Endothelial cell of umbilical vein (primary cell): Measurements from ENCODE around the gene ATP9B. TPM values are rescaled to one million over a fixed set of nuclear protein-coding genes. Genes with fewer than 3 reads are reported as not detected.

Experiments used
- BruUV-seq: library from RNA; stranded (reverse); fragments of 400-500 nt; replicated peaks from 2 replicates; lab custom pipeline; 2021; lab: Mats Ljungman, UMichigan
- CTCF ChIA-PET: fragments of 300-600, 350-600 bp; sonication (Branson Sonifier 250); formaldehyde crosslinking; loops from one replicate; lab custom pipeline; 2021; ENCODE audit warnings: antibody characterized with exemption, inconsistent platforms; lab: Charles Lee
- POLR2A ChIA-PET: fragments of 300-600, 350-600 bp; sonication (Branson Sonifier 250); formaldehyde crosslinking; loops from one replicate; lab custom pipeline; 2021; ENCODE audit warnings: antibody characterized with exemption, inconsistent platforms; lab: Charles Lee
- DNase-seq: peaks from one replicate; pipeline ENCODE4 v3.0.0-alpha.2; 2011; ENCODE audit warnings: low read depth, low spot score
- FAIRE-seq: peaks from 2 replicates; lab custom pipeline; 2011; peaks lifted over from hg19 to GRCh38; lab: Jason Lieb, UNC
- H2AFZ ChIP-seq: 2 replicates; pipeline ENCODE4 v1.6.0; 2012; ENCODE audit warnings: low read depth, low read length, control low read depth, inconsistent platforms
- H3K27ac ChIP-seq: 2 replicates; pipeline ENCODE4 v1.5.1; 2011; ENCODE audit warnings: low read depth, mild to moderate bottlenecking, control low read depth, low read length, moderate library complexity; ENCODE audit not compliant: insufficient read depth
- H3K27me3 ChIP-seq, 2 experiments: 2 replicates each; pipeline versions ENCODE4 v1.6.0 to v1.6.1; 2011; ENCODE audit warnings: low read length in 2 of 2, mixed read lengths in 1 of 2; ENCODE audit not compliant: control insufficient read depth in 2 of 2, insufficient read depth in 2 of 2
- H3K36me3 ChIP-seq, 2 experiments: 2 replicates in 1 of 2; 3 replicates in 1 of 2; pipeline ENCODE4 v1.5.1; 2011; ENCODE audit warnings: low read length in 2 of 2, mild to moderate bottlenecking in 1 of 2, moderate library complexity in 1 of 2; ENCODE audit not compliant: control insufficient read depth in 2 of 2, insufficient read depth in 2 of 2; ENCODE audit errors: extremely low read depth in 1 of 2
- H3K4me1 ChIP-seq: 3 replicates; pipeline ENCODE4 v1.5.1; 2011; ENCODE audit warnings: mild to moderate bottlenecking, low read length; ENCODE audit not compliant: control insufficient read depth, insufficient read depth; ENCODE audit errors: extremely low read depth
- H3K4me2 ChIP-seq: 2 replicates; pipeline ENCODE4 v1.6.1; 2011; ENCODE audit warnings: low read length, control low read depth, mixed read lengths; ENCODE audit not compliant: insufficient read depth
- H3K4me3 ChIP-seq, 3 experiments: fragments of 200-600 bp in 1 of 3; sonication (generic), shearing (Covaris generic) in 1 of 3; replicated peaks in 1 of 3; 2 replicates each; pipeline ENCODE4 v1.5.1; 2011 to 2016; ENCODE audit warnings: control low read depth in 3 of 3, low read length in 3 of 3, mild to moderate bottlenecking in 2 of 3, inconsistent platforms in 1 of 3, low read depth in 1 of 3, moderate library complexity in 1 of 3; ENCODE audit not compliant: insufficient read depth in 1 of 3
- H3K79me2 ChIP-seq: 2 replicates; pipeline ENCODE4 v1.6.0; 2012; ENCODE audit warnings: low read length, inconsistent platforms; ENCODE audit not compliant: control insufficient read depth, insufficient read depth
- H3K9ac ChIP-seq: replicated peaks from 2 replicates; pipeline ENCODE3; 2011; ENCODE audit warnings: low read length, control low read depth; ENCODE audit not compliant: insufficient read depth; ENCODE audit errors: extremely low read depth
- H3K9me1 ChIP-seq: replicated peaks from 3 replicates; pipeline ENCODE4 v1.6.0; 2011; ENCODE audit warnings: mild to moderate bottlenecking, low read length; ENCODE audit not compliant: control insufficient read depth, insufficient read depth; ENCODE audit errors: extremely low read depth
- H3K9me3 ChIP-seq: replicated peaks from 2 replicates; pipeline ENCODE4 v1.5.1; 2012; ENCODE audit warnings: low read length, inconsistent platforms; ENCODE audit not compliant: control insufficient read depth, insufficient read depth
- H4K20me1 ChIP-seq: replicated peaks from 2 replicates; pipeline ENCODE3; 2011; ENCODE audit warnings: mild to moderate bottlenecking, low read length; ENCODE audit not compliant: control insufficient read depth, insufficient read depth; ENCODE audit errors: extremely low read depth
- CTCF ChIP-seq, 2 donors: IDR thresholded peaks; 1 replicate in 1 of 2; 2 replicates in 1 of 2; pipeline ENCODE4 v1.5.1; 2011; ENCODE audit warnings: low read length in 2 of 2, mild to moderate bottlenecking in 2 of 2, moderate library complexity in 2 of 2, control low read depth in 1 of 2, inconsistent platforms in 1 of 2, low read depth in 1 of 2; ENCODE audit not compliant: insufficient read depth in 1 of 2; ENCODE audit errors: extremely low read depth in 1 of 2
- EZH2 ChIP-seq: IDR thresholded peaks from 2 replicates; pipeline ENCODE4 v1.6.1; 2012; ENCODE audit warnings: borderline replicate concordance, low read depth, mild to moderate bottlenecking, moderate library complexity, low read length, inconsistent platforms; ENCODE audit not compliant: severe bottlenecking
- FOS ChIP-seq: IDR thresholded peaks from 2 replicates; pipeline ENCODE4 v1.6.1; 2011; ENCODE audit warnings: mild to moderate bottlenecking, low read length, moderate library complexity, borderline replicate concordance; ENCODE audit not compliant: insufficient read depth
- GATA2 ChIP-seq: IDR thresholded peaks from 2 replicates; pipeline ENCODE4 v1.7.0; 2011; ENCODE audit warnings: low read depth, mild to moderate bottlenecking, moderate library complexity, mixed read lengths, low read length; ENCODE audit not compliant: insufficient read length, insufficient read depth
- JUN ChIP-seq: IDR thresholded peaks from 2 replicates; pipeline ENCODE4 v1.6.1; 2011; ENCODE audit warnings: borderline replicate concordance, low read depth; ENCODE audit not compliant: insufficient read length, insufficient read depth
- MAX ChIP-seq: IDR thresholded peaks from 2 replicates; pipeline ENCODE4 v1.6.1; 2011; ENCODE audit not compliant: insufficient read depth, insufficient read length
- MYC ChIP-seq: IDR thresholded peaks from one replicate; pipeline ENCODE4 v1.6.1; 2011; ENCODE audit warnings: mild to moderate bottlenecking, low read depth, low read length
- POLR2A ChIP-seq: IDR thresholded peaks from 2 replicates; pipeline ENCODE4 v1.6.1; 2012; ENCODE audit warnings: low read depth, mild to moderate bottlenecking, control low read depth, low read length
- POLR2AphosphoS5 ChIP-seq: IDR thresholded peaks from 2 replicates; pipeline ENCODE4 v1.6.1; 2012; ENCODE audit warnings: low read depth, mild to moderate bottlenecking, control low read depth, low read length, moderate library complexity; ENCODE audit not compliant: insufficient read depth
- dilution Hi-C: fragments of 300-500 bp; cut with MboI; formaldehyde crosslinking; loops from one replicate; pipeline ENCODE4 v1.15.0; 2019; ENCODE audit warnings: low sequenced_read_pairs; ENCODE audit not compliant: extremely low pct_ligation_motif_present
- intact Hi-C: fragments of 100-400 bp; cut with micrococcal nuclease; formaldehyde crosslinking; loops from one replicate; pipeline ENCODE4 v1.10.0; 2022
- polyA plus RNA-seq, 4 experiments: library from polyadenylated mRNA; depleted of rRNA in 3 of 4; stranded (reverse) in 3 of 4; unstranded in 1 of 4; fragments of >200 nt; gene quantifications; 2 replicates each; pipeline versions ENCODE4 v1.2.1 to v1.2.3, GENCODE V29; 2011 to 2012; ENCODE audit warnings: missing spikeins in 1 of 4
- total RNA-seq: library from RNA; stranded (reverse); gene quantifications from 2 replicates; pipeline ENCODE4 v1.2.3, GENCODE V29; 2021

Gene ATP9B
- total and polyA plus RNA-seq, 2 donors (not counting 3 experiments of a cell fraction or from before 2014, with no cell fraction given), result 14.6 to 18.2 TPM

- Histone ChIP-seq H3K4me1 (no peaks in the 10 kb centered on the region), H3K9ac (no peak overlapping the region), H3K4me2 (no peak overlapping the region), H3K27me3 (no peaks in the 10 kb centered on the region), H4K20me1 (no peaks in the 10 kb centered on the region), H3K4me3 (no peak overlapping the region), H3K36me3 (peaks cover 0 to 5% of the 10 kb centered on the region in 2 experiments), H2AFZ (no peak overlapping the region), H3K9me1 (no peaks in the 10 kb centered on the region), H3K9me3 (no peaks in the 10 kb centered on the region), H3K27ac (no peak overlapping the region), H3K79me2 (no peaks in the 10 kb centered on the region)
- FAIRE-seq, result no peak
- ChIA-PET POLR2A (no interaction called here), CTCF (no interaction called here)
- DNase-seq, result no peak
- dilution Hi-C loops (no loop called here), intact Hi-C loops (no loop called here)
- BruUV-seq, result no TSS peak
- TF ChIP-seq EZH2 (no peak), POLR2A (no peak), CTCF (IDR thresholded peaks at IDR 0.05; ENCODE audit: extremely low read depth in 1 of 2, insufficient read depth in 1 of 2, low read depth in 1 of 2, low read length in 2 of 2) (no peak), GATA2 (no peak), FOS (no peak), MYC (no peak), MAX (no peak), JUN (no peak), POLR2AphosphoS5 (no peak)
Observed at GRCh38 chr18:79129120-79129519, 59.9 kb downstream of the ATP9B start.
